Neuronal stem cell (in vitro differentiated cells): ENCODE results near the gene PLAGL1. TPM values are rescaled to one million over a fixed set of nuclear protein-coding genes. Genes with fewer than 3 reads are reported as not detected.
A peak's percentile ranks its signal among the peaks of the same experiment; 100 is the strongest.

Experiments used
- DNase-seq: peaks from one replicate; pipeline ENCODE4 v3.0.0-alpha.2; 2013; ENCODE audit warnings: low spot score
- H2AFZ ChIP-seq: one replicate; pipeline ENCODE4 v1.6.1; 2013; ENCODE audit warnings: mild to moderate bottlenecking, low read length, inconsistent platforms
- H2AK5ac ChIP-seq: 2 replicates; pipeline ENCODE4 v1.6.1; 2013; ENCODE audit warnings: low read depth, mild to moderate bottlenecking, inconsistent platforms, low read length, moderate library complexity, mixed read lengths
- H2BK120ac ChIP-seq: 2 replicates; pipeline ENCODE4 v1.6.1; 2013; ENCODE audit warnings: low read depth, mild to moderate bottlenecking, inconsistent platforms, low read length, moderate library complexity, mixed read lengths
- H2BK12ac ChIP-seq: one replicate; pipeline ENCODE4 v1.6.1; 2013; ENCODE audit warnings: low read length, inconsistent platforms
- H2BK15ac ChIP-seq: 2 replicates; pipeline ENCODE4 v1.6.1; 2013; ENCODE audit warnings: mild to moderate bottlenecking, low read length, inconsistent platforms, mixed read lengths
- H2BK5ac ChIP-seq: one replicate; pipeline ENCODE4 v1.6.1; 2013; ENCODE audit warnings: inconsistent platforms, mild to moderate bottlenecking, low read length, moderate library complexity
- H3K14ac ChIP-seq: one replicate; pipeline ENCODE4 v1.6.1; 2013; ENCODE audit warnings: low read length, inconsistent platforms
- H3K18ac ChIP-seq: 2 replicates; pipeline ENCODE4 v1.6.1; 2013; ENCODE audit warnings: low read length, inconsistent platforms
- H3K23ac ChIP-seq: 2 replicates; pipeline ENCODE4 v1.6.1; 2013; ENCODE audit warnings: low read depth, mild to moderate bottlenecking, mixed read lengths, low read length, inconsistent platforms; ENCODE audit not compliant: poor library complexity
- H3K27ac ChIP-seq: replicated peaks from 3 replicates; pipeline ENCODE4 v1.5.1; 2013; ENCODE audit warnings: low read length, inconsistent platforms
- H3K27me3 ChIP-seq, 3 experiments: 2 replicates each; pipeline ENCODE4 v1.6.1; 2013; ENCODE audit warnings: low read length in 3 of 3, mild to moderate bottlenecking in 2 of 3, inconsistent platforms in 1 of 3, low read depth in 1 of 3, mixed read lengths in 1 of 3, moderate library complexity in 1 of 3; ENCODE audit not compliant: control insufficient read depth in 3 of 3, insufficient read depth in 3 of 3
- H3K36me3 ChIP-seq, 2 donors: replicated peaks in 1 of 2; 2 replicates each; pipeline ENCODE4 v1.6.1; 2013; ENCODE audit warnings: low read length in 2 of 2; ENCODE audit not compliant: control insufficient read depth in 2 of 2, insufficient read depth in 2 of 2
- H3K4ac ChIP-seq: 2 replicates; pipeline ENCODE4 v1.6.1; 2013; ENCODE audit warnings: inconsistent platforms, mild to moderate bottlenecking, low read length, moderate library complexity
- H3K4me1 ChIP-seq, 2 donors: 1 replicate in 1 of 2; 2 replicates in 1 of 2; pipeline ENCODE4 v1.6.1; 2013; ENCODE audit warnings: low read length in 2 of 2, low read depth in 1 of 2; ENCODE audit not compliant: control insufficient read depth in 2 of 2, insufficient read depth in 1 of 2
- H3K4me2 ChIP-seq: one replicate; pipeline ENCODE4 v1.6.1; 2013; ENCODE audit warnings: mild to moderate bottlenecking, low read length, inconsistent platforms; ENCODE audit not compliant: insufficient read depth, poor library complexity, severe bottlenecking
- H3K4me3 ChIP-seq, 2 donors: 2 replicates each; pipeline ENCODE4 v1.5.1; 2013; ENCODE audit warnings: low read length in 2 of 2, mild to moderate bottlenecking in 2 of 2, inconsistent platforms in 1 of 2, moderate library complexity in 1 of 2
- H3K79me1 ChIP-seq: one replicate; pipeline ENCODE4 v1.6.1; 2013; ENCODE audit warnings: low read depth, mild to moderate bottlenecking, inconsistent platforms, low read length, moderate library complexity
- H3K9ac ChIP-seq: one replicate; pipeline ENCODE4 v1.6.1; 2013; ENCODE audit warnings: mild to moderate bottlenecking, low read depth, low read length, inconsistent platforms; ENCODE audit not compliant: poor library complexity
- H3K9me3 ChIP-seq, 2 donors: replicated peaks in 1 of 2; 2 replicates each; pipeline versions ENCODE3 to v1.6.1; 2013; ENCODE audit warnings: low read length in 2 of 2, mild to moderate bottlenecking in 2 of 2, inconsistent platforms in 1 of 2, low read depth in 1 of 2, mixed read lengths in 1 of 2, moderate library complexity in 1 of 2; ENCODE audit not compliant: control insufficient read depth in 2 of 2, insufficient read depth in 1 of 2
- H4K8ac ChIP-seq: one replicate; pipeline ENCODE4 v1.6.1; 2013; ENCODE audit warnings: low read depth, mild to moderate bottlenecking, inconsistent platforms, low read length, moderate library complexity
- H4K91ac ChIP-seq: one replicate; pipeline ENCODE4 v1.6.1; 2013; ENCODE audit warnings: low read length, low read depth, mild to moderate bottlenecking, inconsistent platforms; ENCODE audit not compliant: poor library complexity
- WGBS, 2 donors: extraction: QIAGEN DNeasy Blood & Tissue Kit; methylation state at CpG; one replicate each; pipeline ENCODE4 v1.1.7; 2013; ENCODE audit warnings: missing lambda C conversion rate in 2 of 2, mixed read lengths in 1 of 2; ENCODE audit not compliant: insufficient read length in 2 of 2, insufficient replicate concordance in 1 of 2; ENCODE audit errors: extremely low coverage in 2 of 2; 5-methylcytosine and 5-hydroxymethylcytosine counted together
- polyA plus RNA-seq, 2 experiments: library from polyadenylated mRNA; stranded (reverse); fragments of 200-250 nt; gene quantifications; one replicate each; pipeline ENCODE4 v1.2.3, GENCODE V29; 2013

Gene PLAGL1, protein sequence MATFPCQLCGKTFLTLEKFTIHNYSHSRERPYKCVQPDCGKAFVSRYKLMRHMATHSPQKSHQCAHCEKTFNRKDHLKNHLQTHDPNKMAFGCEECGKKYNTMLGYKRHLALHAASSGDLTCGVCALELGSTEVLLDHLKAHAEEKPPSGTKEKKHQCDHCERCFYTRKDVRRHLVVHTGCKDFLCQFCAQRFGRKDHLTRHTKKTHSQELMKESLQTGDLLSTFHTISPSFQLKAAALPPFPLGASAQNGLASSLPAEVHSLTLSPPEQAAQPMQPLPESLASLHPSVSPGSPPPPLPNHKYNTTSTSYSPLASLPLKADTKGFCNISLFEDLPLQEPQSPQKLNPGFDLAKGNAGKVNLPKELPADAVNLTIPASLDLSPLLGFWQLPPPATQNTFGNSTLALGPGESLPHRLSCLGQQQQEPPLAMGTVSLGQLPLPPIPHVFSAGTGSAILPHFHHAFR
- polyA plus RNA-seq (2013, experiment 1 of 2): 5.6 TPM
- polyA plus RNA-seq (2013, experiment 2 of 2): 5.9 TPM

DNA sequence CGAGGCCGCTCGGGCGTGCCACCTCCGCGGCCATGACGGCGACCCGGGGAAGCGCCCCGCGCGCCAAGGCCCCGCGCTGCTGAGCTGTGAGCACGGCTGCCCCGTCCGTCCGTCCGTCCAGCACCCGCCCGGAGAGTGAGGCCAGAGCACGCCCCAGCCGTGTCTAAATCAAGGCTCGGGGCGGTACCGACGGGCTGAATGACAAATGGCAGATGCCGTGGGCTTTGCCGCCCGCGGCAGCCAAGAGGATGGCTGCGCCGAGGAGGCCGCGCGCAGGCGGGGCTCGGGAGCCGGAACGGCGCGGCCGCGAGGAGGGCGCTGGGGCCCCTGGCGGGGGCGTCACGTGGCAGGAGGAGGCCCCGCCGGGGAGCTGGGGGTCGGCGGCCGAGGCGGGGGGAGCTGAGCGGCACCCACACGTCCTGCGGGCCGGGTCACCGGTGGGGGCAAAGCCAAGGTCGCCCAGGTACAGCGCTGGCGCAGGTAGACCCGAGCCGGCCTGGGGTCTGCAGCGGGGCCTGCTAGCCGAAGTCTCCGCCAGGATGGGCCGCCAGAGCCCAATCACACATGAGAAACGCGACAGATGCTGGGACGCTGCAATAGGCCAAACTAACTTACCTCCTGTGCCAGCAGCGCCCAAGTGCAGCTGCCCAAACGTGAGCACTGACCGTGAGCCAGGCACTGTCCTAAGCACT, at the start of gene PLAGL1:
Gene PLAGL1, minus strand, starts transcription at position 140 of the 692 bp plus-strand sequence. CDS start 60,123 bp downstream, outside the sequence.
- H3K27me3 ChIP-seq: peaks cover 0 to 20% (median 0%) of the 10 kb centered on the region in 3 experiments
- H3K18ac ChIP-seq: peak within 1 kb of the TSS; percentile 91
- no CpG with 5 or more reads among the region's 75 CpGs for WGBS, 2 donors
- no peak within 1 kb of the TSS for H3K27ac ChIP-seq
- H3K79me1 ChIP-seq: no peaks in the 10 kb centered on the region
- H2BK15ac ChIP-seq: peak within 1 kb of the TSS; percentile 75
- H2BK5ac ChIP-seq: peak within 1 kb of the TSS; percentile 66
- no peaks in the 10 kb centered on the region for H3K4me1 ChIP-seq
- H3K14ac ChIP-seq: peak within 1 kb of the TSS; percentile 21
- peak within 1 kb of the TSS; percentile 96 for H2BK120ac ChIP-seq
- H2BK12ac ChIP-seq: peak within 1 kb of the TSS; percentile 98
- peak within 1 kb of the TSS; percentile 40 for H2AK5ac ChIP-seq
- H3K4me2 ChIP-seq: peak within 1 kb of the TSS; percentile 52
- H3K23ac ChIP-seq: no peak within 1 kb of the TSS
- H2AFZ ChIP-seq: peak within 1 kb of the TSS; percentile 84
- peaks cover 2 to 10% of the 10 kb centered on the region in 2 donors for H3K9me3 ChIP-seq
- peak within 1 kb of the TSS; percentile 56 to 81 for H3K4me3 ChIP-seq
- peak; percentile 12 for DNase-seq
- peak within 1 kb of the TSS; percentile 43 for H4K8ac ChIP-seq
- H3K4ac ChIP-seq: no peak within 1 kb of the TSS
- H3K9ac ChIP-seq: peak within 1 kb of the TSS; percentile 81
- H3K36me3 ChIP-seq: peaks cover 0 to 9% of the 10 kb centered on the region in 2 donors
- peak within 1 kb of the TSS; percentile 30 for H4K91ac ChIP-seq

DNA sequence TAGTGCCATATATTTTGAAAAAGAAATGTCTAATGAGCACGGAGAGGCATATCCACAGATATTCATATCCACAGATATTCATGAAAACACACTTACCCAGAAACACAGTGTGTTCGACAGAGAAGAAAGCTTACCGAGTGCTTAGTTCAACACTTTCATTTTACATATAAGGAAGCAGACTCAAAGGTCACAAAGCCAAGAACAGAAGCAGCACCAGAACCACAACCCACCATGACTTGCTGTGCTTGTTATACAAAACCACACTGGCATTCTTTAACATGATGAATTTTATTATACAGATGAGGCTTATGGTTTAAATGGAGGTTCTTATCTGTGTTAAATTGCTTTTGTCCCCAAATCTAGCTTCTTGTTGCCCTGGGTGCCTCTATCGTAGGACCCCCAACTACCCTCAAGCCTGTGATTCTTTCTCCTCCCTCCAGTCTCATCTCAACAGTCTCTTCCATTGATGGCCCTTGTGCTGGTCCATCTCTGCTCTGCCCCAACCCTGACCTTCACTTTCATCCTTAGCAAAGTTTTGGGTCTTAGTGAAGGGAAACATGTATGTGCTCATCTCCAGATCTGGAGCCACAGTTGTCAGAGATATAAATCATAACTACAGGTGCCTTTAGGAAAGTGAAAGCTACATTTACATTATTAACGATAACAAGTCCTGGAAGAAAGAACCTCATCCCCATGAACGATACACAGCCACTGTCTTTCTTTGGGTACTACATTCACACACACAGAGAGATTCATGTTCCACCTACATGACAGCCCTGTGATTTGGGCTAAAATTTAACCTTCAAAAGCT, 47.3 kb upstream of the PLAGL1 start:
- H3K4me3 ChIP-seq: no peak overlapping the region
- H3K27me3 ChIP-seq: peaks cover 0 to 6% (median 0%) of the 10 kb centered on the region in 3 experiments
- H3K9ac ChIP-seq: no peak overlapping the region
- H3K4ac ChIP-seq: no peak overlapping the region
- H3K23ac ChIP-seq: no peak overlapping the region
- no peak overlapping the region for H2BK120ac ChIP-seq
- no peak overlapping the region for H2BK15ac ChIP-seq
- peaks cover 0 to 6% of the 10 kb centered on the region in 2 donors for H3K9me3 ChIP-seq
- no peak overlapping the region for H2BK5ac ChIP-seq
- no peak overlapping the region for H2AK5ac ChIP-seq
- no peak overlapping the region for H4K8ac ChIP-seq
- H3K14ac ChIP-seq: no peak overlapping the region
- H3K18ac ChIP-seq: no peak overlapping the region
- no peak for DNase-seq
- no peak overlapping the region for H3K27ac ChIP-seq
- no CpG with 5 or more reads among the region's 6 CpGs for WGBS, 2 donors
- no peaks in the 10 kb centered on the region for H3K4me1 ChIP-seq
- no peak overlapping the region for H2AFZ ChIP-seq
- no peaks in the 10 kb centered on the region for H3K79me1 ChIP-seq
- H3K36me3 ChIP-seq: no peaks in the 10 kb centered on the region
- no peak overlapping the region for H4K91ac ChIP-seq
- no peak overlapping the region for H2BK12ac ChIP-seq
- no peak overlapping the region for H3K4me2 ChIP-seq

- Histone ChIP-seq H2BK5ac (no peak overlapping the region), H3K9ac (no peak overlapping the region), H3K4me1 (no peaks in the 10 kb centered on the region)
These were observed 45.5 kb upstream of the PLAGL1 start for GRCh38 chr6:144053601-144054000.

More at GRCh38 chr6:144053601-144054000, 45.5 kb upstream of the PLAGL1 start:
- Histone ChIP-seq H3K14ac (no peak overlapping the region), H3K4me3 (no peak overlapping the region), H3K4ac (no peak overlapping the region), H2BK120ac (no peak overlapping the region), H2BK15ac (no peak overlapping the region), H2BK12ac (no peak overlapping the region), H3K79me1 (no peaks in the 10 kb centered on the region), H3K18ac (no peak overlapping the region), H4K91ac (no peak overlapping the region), H2AFZ (no peak overlapping the region), H4K8ac (no peak overlapping the region), H3K36me3 (no peaks in the 10 kb centered on the region), H3K23ac (no peak overlapping the region), H3K4me2 (no peak overlapping the region), H2AK5ac (no peak overlapping the region), H3K27ac (no peak overlapping the region), H3K9me3 (peaks cover 0 to 6% of the 10 kb centered on the region in 2 donors), H3K27me3 (peaks cover 0 to 3% (median 0%) of the 10 kb centered on the region in 3 experiments)
- WGBS, 2 donors: no CpG with 5 or more reads among the region's 3 CpGs
- DNase-seq: no peak
